PFSK-1 (cell line): ENCODE data around the gene CAD.
A peak's percentile ranks its signal among the peaks of the same experiment; 100 is the strongest.

Experiments used
- FOXP2 ChIP-seq: optimal IDR thresholded peaks from 2 replicates; pipeline ENCODE3; 2011; ENCODE audit warnings: borderline replicate concordance, control low read depth, inconsistent platforms; ENCODE audit not compliant: insufficient read depth; ENCODE audit errors: extremely low read length, extremely low read depth
- POLR2AphosphoS5 ChIP-seq: IDR thresholded peaks from 2 replicates; pipeline ENCODE4 v1.6.1; 2012; ENCODE audit warnings: low read depth, mild to moderate bottlenecking, control low read depth, low read length, moderate library complexity
- REST ChIP-seq, 2 experiments: IDR thresholded peaks; 2 replicates each; pipeline versions ENCODE4 v1.6.1 to v1.8.0; 2011 to 2012; ENCODE audit warnings: low read depth in 2 of 2, low read length in 2 of 2, control low read depth in 1 of 2, inconsistent platforms in 1 of 2, mild to moderate bottlenecking in 1 of 2, moderate library complexity in 1 of 2; ENCODE audit not compliant: insufficient read depth in 1 of 2
- SIN3A ChIP-seq: IDR thresholded peaks from 2 replicates; pipeline ENCODE4 v1.6.1; 2012; ENCODE audit warnings: mild to moderate bottlenecking, low read length, moderate library complexity, borderline replicate concordance; ENCODE audit not compliant: insufficient read depth
- TAF1 ChIP-seq: IDR thresholded peaks from 2 replicates; pipeline ENCODE4 v1.6.1; 2012; ENCODE audit warnings: low read length, control low read depth, borderline replicate concordance; ENCODE audit not compliant: insufficient read depth

CAD gene

GRCh38 chr2:27211943-27212625, 5.1 kb upstream of the CAD start, which contains the start of the genes ATRAID and SLC5A6:
ATRAID (plus strand) TSS chr2:27212041; CDS start chr2:27212369, 328 bp downstream.
SLC5A6 (minus strand) TSS chr2:27212268; CDS start chr2:27207650, 4,618 bp downstream.
- TF ChIP-seq POLR2AphosphoS5 = peak; percentile 95
- TF ChIP-seq TAF1 = peak; percentile 96; the same call in 1 of the 2 replicates
- TF ChIP-seq FOXP2 = peak; percentile 50
- no peak for TF ChIP-seq SIN3A

- TF ChIP-seq TAF1 (no peak), REST (IDR thresholded peaks at IDR 0.05; ENCODE audit: insufficient read depth in 1 of 2, low read depth in 2 of 2, low read length in 2 of 2) (no peak), SIN3A (no peak), FOXP2 (no peak), POLR2AphosphoS5 (no peak)
These were observed 4.3 kb upstream of the CAD start for GRCh38 chr2:27212626-27213471.

- TF ChIP-seq POLR2AphosphoS5 (no peak), REST (IDR thresholded peaks at IDR 0.05; ENCODE audit: insufficient read depth in 1 of 2, low read depth in 2 of 2, low read length in 2 of 2) (no peak), FOXP2 (no peak), SIN3A (no peak), TAF1 (no peak)
These were observed 2.2 kb upstream of the CAD start for GRCh38 chr2:27214941-27215340.

- TF ChIP-seq SIN3A (no peak), REST (IDR thresholded peaks at IDR 0.05; ENCODE audit: insufficient read depth in 1 of 2, low read depth in 2 of 2, low read length in 2 of 2) (no peak), FOXP2 (no peak), TAF1 (no peak), POLR2AphosphoS5 (no peak)
These were observed 592 bp upstream of the CAD start for GRCh38 chr2:27216416-27217137.

GRCh38 chr2:27218614-27219013, 1.4 kb downstream of the CAD start:
- TF ChIP-seq POLR2AphosphoS5 = no peak; the same call in 1 of the 2 replicates
- no peak for TF ChIP-seq FOXP2
- TF ChIP-seq SIN3A = no peak
- no peak for TF ChIP-seq REST (IDR thresholded peaks at IDR 0.05; ENCODE audit: insufficient read depth in 1 of 2, low read depth in 2 of 2, low read length in 2 of 2)
- TF ChIP-seq TAF1 = no peak
